Lung (tissue), 12 donors: ENCODE results near the gene CHERP. TPM values are rescaled to one million over a fixed set of nuclear protein-coding genes. Genes with fewer than 3 reads are reported as not detected.

Experiments used
- ATAC-seq: fragments of 200-7000 bp; cut with Tn5 transposase; one replicate; pipeline ENCODE4 v1.9.1; 2020; ENCODE audit warnings: moderate number of reproducible peaks; ENCODE audit not compliant: insufficient read depth, low FRiP score
- DNase-seq, 3 donors: peaks; one replicate each; pipeline ENCODE4 v3.0.0-alpha.2; 2013 to 2017
- H3K27ac ChIP-seq, 2 donors: one replicate each; pipeline ENCODE4 v1.5.1; 2013; ENCODE audit warnings: mild to moderate bottlenecking in 2 of 2, moderate library complexity in 2 of 2, control low read depth in 1 of 2, inconsistent platforms in 1 of 2, low read depth in 1 of 2, low read length in 1 of 2
- H3K27me3 ChIP-seq, 3 donors: one replicate each; pipeline ENCODE4 v1.5.1; 2013; ENCODE audit warnings: low read length in 2 of 3; ENCODE audit not compliant: control insufficient read depth in 3 of 3, insufficient read depth in 3 of 3
- H3K36me3 ChIP-seq, 4 donors: one replicate each; pipeline ENCODE4 v1.5.1; 2013; ENCODE audit warnings: low read length in 4 of 4, mild to moderate bottlenecking in 1 of 4, moderate library complexity in 1 of 4; ENCODE audit not compliant: control insufficient read depth in 4 of 4, insufficient read depth in 4 of 4
- H3K4me1 ChIP-seq, 5 donors: one replicate each; pipeline ENCODE4 v1.5.1; 2013; ENCODE audit warnings: low read length in 5 of 5, mild to moderate bottlenecking in 2 of 5, moderate library complexity in 1 of 5; ENCODE audit not compliant: control insufficient read depth in 5 of 5, insufficient read depth in 5 of 5
- H3K4me3 ChIP-seq: one replicate; pipeline ENCODE4 v1.5.1; 2013; ENCODE audit warnings: mild to moderate bottlenecking, control low read depth, moderate library complexity
- H3K9ac ChIP-seq, 2 donors: one replicate each; pipeline ENCODE4 v1.5.1; 2013; ENCODE audit warnings: low read length in 2 of 2, control low read depth in 1 of 2; ENCODE audit not compliant: insufficient read depth in 1 of 2
- H3K9me3 ChIP-seq, 4 donors: one replicate each; pipeline ENCODE4 v1.5.1; 2013; ENCODE audit warnings: low read length in 3 of 4, mild to moderate bottlenecking in 1 of 4, moderate library complexity in 1 of 4; ENCODE audit not compliant: control insufficient read depth in 4 of 4, insufficient read depth in 3 of 4
- WGBS, 2 donors: extraction: QIAGEN DNeasy Blood & Tissue Kit; methylation state at CpG; one replicate each; pipeline ENCODE4 v1.1.7; 2013; 5-methylcytosine and 5-hydroxymethylcytosine counted together
- polyA plus RNA-seq, 2 donors: library from polyadenylated mRNA; stranded (reverse); fragments of 200-250 nt; gene quantifications; one replicate each; pipeline ENCODE4 v1.2.1, GENCODE V29; 2013
- total RNA-seq, 2 donors: library from RNA; depleted of rRNA in 1 of 2; stranded (reverse); fragments of >200 nt in 1 of 2; gene quantifications; one replicate each; pipeline ENCODE4 v1.2.1, GENCODE V29; 2014 to 2021
- TF ChIP-seq, protein P1 (sequence below): IDR thresholded peaks from 2 replicates; pipeline ENCODE4 v1.5.1; 2012; ENCODE audit warnings: mild to moderate bottlenecking; ENCODE audit errors: control extremely low read depth, extremely low read depth
- donor health status: control.
- donor health status: control.
- donor health status: Bipolar disorder and iron deficiency.
- donor health status: healthy.
- donor health status: DM: yes; HTN: yes; CAD: no.

CHERP gene
- total and polyA plus RNA-seq, 4 donors, result 19.5 to 30.9 (median 23.3) TPM

DNA sequence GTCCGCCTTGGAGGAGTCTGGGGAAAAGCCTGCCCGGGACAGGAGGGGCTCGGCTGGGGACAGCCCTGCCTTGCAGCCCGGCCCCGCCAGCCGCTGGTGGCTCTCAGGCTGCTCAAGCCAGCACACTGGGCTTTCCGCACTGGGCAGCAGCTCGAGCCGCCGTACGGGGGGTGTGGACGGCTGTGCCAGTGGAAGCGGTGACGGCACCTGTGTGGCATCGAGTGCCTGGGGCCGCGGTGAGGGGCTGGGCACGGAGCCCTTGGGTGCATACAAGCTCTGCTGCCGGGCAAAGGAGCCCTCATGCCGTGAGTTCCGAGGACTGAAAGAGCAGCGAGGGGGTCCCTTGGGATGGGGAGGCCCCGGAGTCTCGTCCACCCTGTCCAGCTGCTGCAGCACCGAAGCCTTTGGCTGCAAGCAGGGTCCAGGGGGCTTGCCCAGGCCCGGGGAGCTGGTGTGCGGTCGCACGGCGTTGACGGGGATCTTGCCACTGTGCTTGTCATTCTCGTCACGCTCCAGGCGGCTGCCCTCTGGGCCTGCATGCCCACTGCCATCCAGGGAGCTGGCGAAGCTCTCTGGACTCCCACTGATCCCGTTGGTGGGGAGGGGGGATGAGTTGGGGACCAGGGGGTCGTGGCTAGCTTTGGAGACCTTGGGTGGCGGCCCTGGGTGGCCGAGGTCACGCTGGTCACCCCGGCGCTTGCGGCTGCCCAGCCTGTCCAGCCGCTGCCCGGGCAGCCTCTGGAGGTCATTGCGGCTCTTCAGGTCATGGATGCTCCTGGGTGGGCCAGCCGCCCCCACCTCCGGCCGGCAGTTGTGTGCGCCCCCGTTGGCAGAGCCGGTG lies 34.7 kb upstream of the CHERP start:
- Histone ChIP-seq H3K4me3 (no peak overlapping the region), H3K27me3 (no peaks in the 10 kb centered on the region), H3K9ac (no peak overlapping the region), H3K27ac (no peak overlapping the region), H3K9me3 (no peaks in the 10 kb centered on the region), H3K36me3 (peaks cover 0 to 31% (median 3%) of the 10 kb centered on the region in 4 donors), H3K4me1 (peaks cover 2 to 14% (median 8%) of the 10 kb centered on the region in 5 donors)
- no peak for ATAC-seq
- WGBS, 2 donors, result 93 to 94% methylated on average over 49 to 52 of the region's 52 CpGs
- TF ChIP-seq, protein P1, sequence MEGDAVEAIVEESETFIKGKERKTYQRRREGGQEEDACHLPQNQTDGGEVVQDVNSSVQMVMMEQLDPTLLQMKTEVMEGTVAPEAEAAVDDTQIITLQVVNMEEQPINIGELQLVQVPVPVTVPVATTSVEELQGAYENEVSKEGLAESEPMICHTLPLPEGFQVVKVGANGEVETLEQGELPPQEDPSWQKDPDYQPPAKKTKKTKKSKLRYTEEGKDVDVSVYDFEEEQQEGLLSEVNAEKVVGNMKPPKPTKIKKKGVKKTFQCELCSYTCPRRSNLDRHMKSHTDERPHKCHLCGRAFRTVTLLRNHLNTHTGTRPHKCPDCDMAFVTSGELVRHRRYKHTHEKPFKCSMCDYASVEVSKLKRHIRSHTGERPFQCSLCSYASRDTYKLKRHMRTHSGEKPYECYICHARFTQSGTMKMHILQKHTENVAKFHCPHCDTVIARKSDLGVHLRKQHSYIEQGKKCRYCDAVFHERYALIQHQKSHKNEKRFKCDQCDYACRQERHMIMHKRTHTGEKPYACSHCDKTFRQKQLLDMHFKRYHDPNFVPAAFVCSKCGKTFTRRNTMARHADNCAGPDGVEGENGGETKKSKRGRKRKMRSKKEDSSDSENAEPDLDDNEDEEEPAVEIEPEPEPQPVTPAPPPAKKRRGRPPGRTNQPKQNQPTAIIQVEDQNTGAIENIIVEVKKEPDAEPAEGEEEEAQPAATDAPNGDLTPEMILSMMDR, result no peak
- DNase-seq, result no peak

- no peak for ATAC-seq
- H3K9me3 ChIP-seq, result no peaks in the 10 kb centered on the region
- 91 to 92% methylated on average over 48 of the region's 48 CpGs for WGBS, 2 donors
- H3K4me3 ChIP-seq, result no peak overlapping the region
- peaks cover 2 to 20% (median 8%) of the 10 kb centered on the region in 5 donors for H3K4me1 ChIP-seq
- DNase-seq, result no peak
- no peak overlapping the region for H3K9ac ChIP-seq
- H3K27me3 ChIP-seq, result no peaks in the 10 kb centered on the region
- H3K36me3 ChIP-seq, result peaks cover 0 to 31% (median 3%) of the 10 kb centered on the region in 4 donors
- no peak overlapping the region for H3K27ac ChIP-seq
- TF ChIP-seq, protein P1, result no peak
Measured at GRCh38 chr19:16575861-16576689, 33.8 kb upstream of the CHERP start.

DNA sequence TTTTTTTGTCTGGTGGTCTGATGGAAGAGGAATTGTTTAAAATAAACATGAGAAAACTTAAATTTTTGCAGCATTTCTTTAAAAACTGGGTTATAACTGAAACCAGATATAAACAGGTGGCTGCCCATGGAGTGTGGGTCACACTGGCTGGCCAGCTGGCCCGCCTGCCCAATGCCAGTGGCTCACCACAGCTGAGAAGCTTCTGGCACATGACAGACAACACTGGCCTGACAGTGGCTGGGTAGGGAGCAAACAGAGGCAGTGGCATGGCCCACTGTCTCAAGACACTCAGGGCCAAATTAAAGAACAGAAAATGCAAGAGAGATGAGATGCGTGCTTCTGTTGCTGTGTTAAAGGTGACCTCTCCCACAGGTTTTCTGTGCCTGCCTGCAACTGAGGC lies 33.0 kb upstream of the CHERP start:
- ATAC-seq, result no peak
- H3K27ac ChIP-seq, result no peak overlapping the region
- no peaks in the 10 kb centered on the region for H3K9me3 ChIP-seq
- peaks cover 0 to 31% (median 3%) of the 10 kb centered on the region in 4 donors for H3K36me3 ChIP-seq
- no peak overlapping the region for H3K9ac ChIP-seq
- TF ChIP-seq, protein P1, result no peak
- DNase-seq, result no peak
- 84 to 95% methylated on average over 2 of the region's 2 CpGs for WGBS, 2 donors
- no peaks in the 10 kb centered on the region for H3K27me3 ChIP-seq
- H3K4me3 ChIP-seq, result no peak overlapping the region
- H3K4me1 ChIP-seq, result peaks cover 2 to 22% (median 8%) of the 10 kb centered on the region in 5 donors
